GM18951 (cell line): ENCODE data around the gene CLTA.
"Not testable (repeated sequence)": the region's sequence is repeated elsewhere in the genome, so short reads cannot be mapped to it uniquely, and the experiment has no call there.

ENCODE experiments used
- POLR2A ChIP-seq: IDR thresholded peaks from 4 replicates; pipeline ENCODE4 v1.6.1; 2011; ENCODE audit warnings: mild to moderate bottlenecking; ENCODE audit not compliant: insufficient read length, insufficient read depth; ENCODE audit errors: extremely low read depth
- in situ Hi-C: fragments of 300-500 bp; cut with MboI; formaldehyde crosslinking; loops from one replicate; pipeline ENCODE4 v1.12.0; 2022; ENCODE audit warnings: low sequenced_read_pairs, mixed read lengths, inconsistent platforms; ENCODE audit not compliant: unreplicated experiment

The CLTA gene

DNA sequence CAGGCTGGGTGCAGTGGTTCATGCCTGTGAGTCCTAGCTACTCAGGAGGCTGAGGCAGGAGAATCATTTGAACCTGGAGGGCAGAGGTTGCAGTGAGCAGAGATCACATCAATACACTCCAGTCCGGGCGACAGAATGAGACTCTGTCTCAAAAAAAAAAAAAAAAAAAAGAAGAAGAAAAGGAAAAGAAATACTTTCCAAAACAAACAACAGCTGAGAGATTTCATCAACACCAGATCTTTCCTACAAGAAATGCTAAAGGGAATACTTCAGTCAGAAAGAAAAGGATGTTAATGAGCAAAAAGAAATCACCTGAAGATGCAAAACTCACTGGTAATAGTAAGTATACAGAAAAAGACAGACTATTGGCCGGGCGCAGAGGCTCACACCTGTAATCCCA is 13.2 kb upstream of the CLTA start:
- in situ Hi-C loops, result no loop called here
- no peak for TF ChIP-seq POLR2A

DNA sequence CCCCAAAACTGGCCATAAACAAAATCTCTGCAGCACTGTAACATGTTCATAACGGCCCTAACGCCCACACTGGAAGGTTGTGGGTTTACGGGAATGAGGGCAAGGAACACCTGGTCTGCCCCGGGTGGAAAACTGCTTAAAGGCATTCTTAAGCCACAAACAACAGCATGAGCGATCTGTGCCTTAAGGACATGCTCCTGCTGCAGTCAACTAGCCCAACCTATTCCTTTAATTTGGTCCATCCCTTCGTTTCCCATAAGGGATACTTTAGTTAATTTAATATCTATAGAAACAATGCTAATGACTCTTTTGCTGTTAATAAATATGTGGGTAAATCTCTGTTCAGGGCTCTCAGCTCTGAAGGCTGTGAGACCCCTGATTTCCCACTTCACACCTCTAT is 10.5 kb upstream of the CLTA start:
- in situ Hi-C loops, result not testable (repeated sequence)

DNA sequence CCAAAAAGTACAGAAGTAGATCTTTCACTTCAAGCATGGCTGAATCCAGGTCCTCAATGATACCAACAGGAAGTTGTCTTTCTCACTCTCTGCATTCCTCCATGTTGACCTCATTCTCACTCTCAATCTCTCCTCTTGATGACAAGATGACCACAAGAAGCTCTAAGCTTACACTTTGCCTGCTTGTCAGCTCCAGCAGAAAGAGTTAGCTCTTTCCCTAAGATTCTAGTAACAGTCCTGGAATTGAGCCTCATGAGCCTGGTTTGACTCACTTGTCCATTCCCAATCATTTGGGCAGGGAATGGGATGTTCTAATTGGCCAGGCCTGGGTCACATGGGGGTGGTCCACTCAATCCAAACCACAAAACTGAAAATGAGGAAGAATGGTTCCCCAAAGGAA is 3.3 kb upstream of the CLTA start:
- no peak for TF ChIP-seq POLR2A
- in situ Hi-C loops, result no loop called here

DNA sequence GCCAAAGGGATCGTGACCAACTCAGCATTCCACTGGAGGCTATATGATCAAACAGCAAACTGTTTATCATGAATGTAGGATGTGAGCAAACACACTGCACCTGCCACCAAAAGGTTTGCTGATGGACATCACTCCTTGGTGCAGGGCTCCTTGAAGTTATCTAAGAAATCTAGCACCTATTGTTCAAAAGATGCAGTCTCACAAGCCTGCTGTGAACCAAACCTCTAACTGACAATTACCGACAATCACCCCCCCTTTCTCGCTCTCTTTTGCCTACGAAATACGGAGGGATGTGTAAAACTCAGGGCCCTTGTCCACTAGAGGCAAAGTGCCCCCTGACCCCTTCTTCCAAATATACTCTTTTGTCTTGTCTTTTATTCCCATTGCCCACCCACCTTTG is 2.5 kb upstream of the CLTA start:
- no peak for TF ChIP-seq POLR2A
- in situ Hi-C loops, result no loop called here

DNA sequence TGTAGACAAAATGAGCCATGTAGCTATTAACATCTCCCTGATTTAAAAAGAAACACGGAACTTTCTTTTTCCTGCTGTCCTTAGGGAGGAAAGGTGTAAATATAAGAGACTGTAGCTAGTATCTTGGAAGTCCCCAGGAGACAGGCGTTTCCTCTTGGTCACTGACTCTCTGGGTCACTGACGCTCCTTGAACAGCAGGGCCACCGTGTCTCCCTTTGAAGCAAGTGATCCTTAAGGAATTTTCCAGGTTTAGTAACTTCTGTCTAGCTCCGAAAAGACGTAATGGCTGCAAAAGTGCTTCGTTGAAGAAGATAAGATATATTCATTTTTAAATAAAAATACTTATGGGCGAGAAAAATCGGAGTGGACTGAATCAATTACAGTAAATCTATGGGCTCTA is 745 bp upstream of the CLTA start:
- in situ Hi-C loops, result no loop called here
- TF ChIP-seq POLR2A, result no peak

DNA sequence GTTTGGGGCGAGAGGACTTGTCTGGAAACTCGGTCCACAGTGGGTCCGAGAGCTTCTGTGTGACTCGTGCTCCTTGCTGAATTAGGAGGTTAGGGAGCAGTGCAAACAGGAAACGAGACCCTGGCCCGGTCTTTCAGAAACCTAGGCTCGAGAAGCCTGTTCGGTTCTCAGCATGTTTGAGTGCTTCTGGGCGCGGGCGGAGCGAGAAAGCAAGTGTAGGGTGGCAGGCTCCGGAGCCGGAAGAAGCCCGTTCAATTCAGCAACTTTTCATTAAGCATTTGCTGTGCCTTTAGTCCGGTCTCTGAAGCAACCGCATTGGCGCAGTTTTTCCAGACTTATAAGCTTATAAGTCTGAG is 547 bp downstream of the CLTA start:
- in situ Hi-C loops, result no loop called here
- TF ChIP-seq POLR2A, result no peak

DNA sequence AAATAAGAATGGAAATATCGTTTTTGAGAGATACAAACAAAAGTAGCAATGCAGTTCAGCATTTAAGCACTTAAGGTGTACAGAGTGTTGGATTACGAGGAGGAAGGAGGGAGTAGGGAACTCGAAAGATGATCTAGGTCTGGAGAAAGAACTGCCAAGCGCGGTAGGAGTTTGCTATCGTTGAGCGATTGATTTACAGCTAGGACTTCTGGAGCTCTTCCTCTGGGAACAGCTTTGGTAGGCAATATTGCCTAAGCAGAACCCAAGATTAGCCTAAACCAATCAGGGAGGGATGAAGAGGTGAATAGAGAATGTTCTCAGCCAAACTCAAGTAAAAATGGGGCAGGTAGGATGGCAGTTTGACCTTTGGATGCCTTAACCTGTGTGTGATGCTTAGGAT is 965 bp downstream of the CLTA start:
- in situ Hi-C loops, result no loop called here
- no peak for TF ChIP-seq POLR2A

DNA sequence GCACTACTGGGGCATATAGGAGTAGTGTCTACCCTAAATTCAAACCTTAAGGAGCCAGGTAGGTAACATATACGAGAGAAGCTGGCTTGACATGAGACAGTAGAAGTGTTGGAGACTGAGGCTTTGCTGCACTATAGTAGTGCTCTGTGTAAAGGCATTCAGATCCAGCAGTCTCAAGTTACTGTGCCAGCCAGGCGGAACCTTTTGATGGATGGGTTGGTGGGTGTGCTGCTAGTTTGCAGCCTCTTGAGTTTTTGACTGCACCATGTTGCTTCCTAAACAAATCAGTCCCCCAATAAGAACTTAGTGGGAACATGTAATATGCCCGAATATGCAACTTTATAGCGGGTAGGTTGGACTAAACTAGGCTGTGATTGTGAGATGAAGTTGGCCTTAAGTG is 1.5 kb downstream of the CLTA start:
- TF ChIP-seq POLR2A, result no peak
- in situ Hi-C loops, result no loop called here

DNA sequence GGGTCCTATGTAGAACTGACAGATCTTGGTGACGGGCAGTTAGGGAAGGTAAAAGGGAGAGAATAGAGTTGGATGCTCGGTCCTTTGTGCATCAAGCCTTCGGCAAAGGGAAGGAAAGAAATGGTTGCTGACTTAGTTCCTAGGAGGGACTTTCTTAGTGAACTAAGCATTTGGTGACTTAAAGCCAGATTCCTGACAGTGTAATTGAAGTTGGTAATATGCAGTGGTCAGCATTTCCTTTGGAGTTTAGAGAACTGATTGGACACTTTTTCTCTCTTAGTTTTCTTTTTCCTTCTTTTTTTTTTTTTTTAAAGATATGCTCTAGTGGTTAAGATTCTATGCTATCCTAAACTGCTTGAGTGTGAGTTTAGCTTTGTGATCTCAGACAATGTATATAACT is 2.3 kb downstream of the CLTA start:
- in situ Hi-C loops, result no loop called here
- TF ChIP-seq POLR2A, result no peak

DNA sequence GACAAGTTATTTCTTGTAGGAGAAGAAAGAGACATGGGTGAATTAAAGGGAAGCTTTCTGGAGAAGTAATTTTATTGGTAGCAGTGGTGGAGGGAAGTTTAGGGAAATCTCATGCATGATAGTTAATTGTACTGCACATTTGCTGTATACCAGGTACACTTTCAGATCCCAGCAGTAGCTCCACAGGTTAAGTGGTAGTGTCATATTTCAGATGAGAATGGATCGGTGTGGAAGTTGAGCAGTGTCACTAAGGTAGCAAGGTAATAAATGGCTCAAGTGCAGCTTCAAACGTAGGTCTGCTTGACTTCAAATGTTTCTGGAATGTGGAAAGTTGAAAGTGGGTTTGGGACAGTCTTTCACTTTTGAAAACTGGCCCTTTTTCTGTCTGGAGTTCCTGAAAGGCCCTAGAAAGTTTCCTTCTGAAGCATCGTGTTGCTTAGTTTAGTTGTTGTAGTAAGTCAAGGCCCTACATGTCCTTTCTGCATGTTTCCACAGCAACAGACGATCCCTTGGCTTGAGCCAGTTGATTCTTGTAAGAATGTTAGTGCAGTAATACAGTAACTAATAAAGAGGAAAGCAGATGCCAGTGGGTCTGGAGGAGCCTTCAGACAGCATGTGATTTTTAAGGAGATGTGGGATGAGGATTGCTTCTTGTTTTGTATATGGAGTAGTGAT is 3.7 kb downstream of the CLTA start:
- in situ Hi-C loops, result no loop called here
- TF ChIP-seq POLR2A, result no peak

DNA sequence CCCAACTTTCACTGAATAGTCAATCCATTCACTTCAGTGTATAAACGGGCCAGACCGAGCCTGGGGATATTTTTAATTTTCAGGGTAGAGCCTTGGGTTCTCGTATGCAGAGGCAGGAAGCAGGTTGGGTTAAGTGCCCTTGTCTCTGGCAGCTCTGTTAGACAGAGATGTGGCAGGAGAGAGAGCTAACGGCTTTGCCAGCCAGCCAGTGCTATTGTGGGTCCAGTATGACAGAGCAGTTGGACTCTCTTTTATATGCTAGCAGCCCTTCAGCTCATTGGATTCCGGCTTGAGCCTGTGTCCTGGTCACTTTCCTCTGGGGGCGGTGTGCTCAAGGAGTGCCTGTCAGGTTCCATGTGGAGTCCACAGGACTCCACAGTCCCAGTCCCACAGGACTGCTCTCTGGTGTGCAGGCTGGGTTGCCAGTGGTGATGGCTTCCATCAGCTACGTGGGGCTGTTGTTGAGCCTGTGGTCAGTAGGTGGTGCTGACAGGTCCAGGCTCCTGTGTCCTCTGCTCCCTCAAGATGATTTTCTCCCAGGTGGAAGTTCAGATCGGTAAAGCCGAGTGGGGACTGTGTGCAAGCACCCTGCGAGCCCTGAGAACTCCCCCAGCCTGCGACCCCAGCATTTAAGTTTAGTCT is 14.3 kb downstream of the CLTA start:
- in situ Hi-C loops, result no loop called here

DNA sequence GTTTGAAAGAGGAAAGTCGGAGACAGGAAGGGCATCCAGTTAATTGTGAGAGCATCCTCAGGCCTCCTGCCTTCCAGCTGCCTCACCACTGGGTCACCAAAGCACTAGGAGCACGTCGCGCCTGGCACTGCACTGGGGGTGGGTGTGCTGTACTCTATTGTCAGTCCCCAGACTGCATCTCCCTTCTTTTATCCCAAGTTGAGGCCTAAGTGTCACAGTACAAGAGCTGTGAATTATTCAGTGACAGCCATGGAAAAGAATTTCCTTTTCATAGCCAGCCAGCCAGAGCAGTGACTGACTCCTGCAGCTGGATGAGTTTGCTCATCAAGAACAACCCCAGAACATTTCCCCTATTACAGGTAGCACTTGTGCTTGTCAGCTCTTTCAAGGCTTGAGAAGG is 16.3 kb downstream of the CLTA start:
- in situ Hi-C loops, result no loop called here
- no peak for TF ChIP-seq POLR2A

More for the DNA sequence above, 14.3 kb downstream of the CLTA start:
- TF ChIP-seq POLR2A, result no peak

DNA sequence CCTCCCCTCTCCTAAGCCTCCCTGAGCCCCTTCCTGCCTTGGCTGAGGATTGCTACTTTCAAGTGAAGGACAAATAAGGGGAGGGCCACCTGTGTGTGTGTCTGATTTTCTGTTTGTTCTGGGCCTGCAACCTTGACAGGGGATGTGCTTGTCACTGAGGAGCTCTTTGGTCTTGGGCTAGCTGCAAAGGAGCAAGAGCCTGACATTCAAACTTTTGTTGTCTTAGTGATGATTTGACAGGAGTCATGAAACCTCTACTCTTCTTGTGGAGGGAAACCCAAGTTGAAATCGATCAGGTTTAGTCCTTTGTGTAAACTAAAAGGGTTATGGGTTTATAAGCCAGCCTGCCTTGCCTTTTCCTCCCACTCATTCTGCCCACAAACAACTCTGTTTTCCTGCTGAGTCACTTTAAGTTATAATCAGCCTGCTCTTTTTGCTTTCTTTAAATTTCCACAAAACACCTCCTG is 16.9 kb downstream of the CLTA start:
- TF ChIP-seq POLR2A, result no peak
- in situ Hi-C loops, result no loop called here

DNA sequence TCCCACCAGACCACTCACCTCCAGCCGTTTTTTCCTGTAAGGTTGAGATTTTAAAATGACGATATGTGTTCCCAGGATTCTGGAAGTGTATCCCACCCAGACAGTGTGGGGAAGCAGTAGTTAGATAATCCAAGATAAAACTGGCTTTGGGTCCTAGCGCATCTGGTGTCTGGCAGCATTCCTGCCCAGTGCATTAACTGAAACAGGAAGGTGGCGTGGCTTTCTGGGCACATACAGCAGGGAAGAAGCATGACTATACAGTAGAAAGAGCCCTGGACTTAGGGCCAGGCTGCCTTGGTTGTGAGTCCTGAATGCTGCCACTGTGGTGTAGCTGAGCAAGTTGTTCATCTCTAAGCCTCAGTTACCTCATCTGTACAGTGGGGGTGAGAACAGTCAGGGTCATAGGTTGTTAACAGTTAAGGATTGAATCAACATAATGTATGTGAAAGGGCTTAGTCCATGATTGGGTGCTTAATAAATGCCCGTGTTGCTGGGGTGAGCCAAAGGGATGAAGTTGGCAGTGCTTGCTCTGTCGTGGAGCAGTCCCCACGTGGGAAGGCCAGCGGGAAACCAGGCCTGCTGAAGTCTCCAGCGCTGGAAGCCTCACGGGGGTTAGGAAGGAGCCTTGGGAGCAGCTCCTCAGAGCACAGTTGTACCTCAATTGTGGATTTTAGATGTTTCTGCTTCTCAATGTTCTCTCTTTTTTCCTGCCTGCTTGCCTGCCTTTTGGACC is 18.0 kb downstream of the CLTA start:
- TF ChIP-seq POLR2A, result no peak
- in situ Hi-C loops, result no loop called here
